Panc1 (cell line): ENCODE results near the gene AFF2.

ENCODE experiments used
- CTCF ChIP-seq: fragments of 450-650 bp; IDR thresholded peaks from 2 replicates; pipeline ENCODE4 v1.5.1; 2017; ENCODE audit warnings: mild to moderate bottlenecking
- REST ChIP-seq, 2 experiments: IDR thresholded peaks; 2 replicates each; pipeline ENCODE4 v1.6.1; 2011 to 2012; ENCODE audit warnings: low read depth in 2 of 2, control low read depth in 1 of 2, low read length in 1 of 2, mild to moderate bottlenecking in 1 of 2, moderate library complexity in 1 of 2; ENCODE audit not compliant: insufficient read depth in 1 of 2
- TCF7L2 ChIP-seq: IDR thresholded peaks from 2 replicates; pipeline ENCODE4 v1.6.1; 2011; ENCODE audit warnings: mild to moderate bottlenecking, low read depth, low read length, inconsistent platforms

- TF ChIP-seq CTCF: no peak
- TF ChIP-seq REST (IDR thresholded peaks at IDR 0.05; ENCODE audit: insufficient read depth in 1 of 2, low read depth in 2 of 2, low read length in 1 of 2): no peak
- no peak for TF ChIP-seq TCF7L2
These were observed 160.6 kb downstream of the AFF2 start for GRCh38 chrX:148661035-148661434.
